Right renal cortex interstitium (tissue), 3 donors: ENCODE data around the gene FKBP1C. TPM values are rescaled to one million over a fixed set of nuclear protein-coding genes. Genes with fewer than 3 reads are reported as not detected.

Experiments
- DNase-seq, 3 donors: peaks; one replicate each; pipeline ENCODE4 v3.0.0-alpha.2; 2013; ENCODE audit warnings: low read depth in 3 of 3, low spot score in 2 of 3
- polyA plus RNA-seq, 3 donors: library from polyadenylated mRNA; unstranded; fragments of 120-200 nt; gene quantifications; one replicate each; pipeline ENCODE4 v1.2.1, GENCODE V29; 2013; ENCODE audit not compliant: insufficient read length in 3 of 3

The FKBP1C gene
- polyA plus RNA-seq, 3 donors = 0.46 to 6.9 (median 0.91) TPM

DNA sequence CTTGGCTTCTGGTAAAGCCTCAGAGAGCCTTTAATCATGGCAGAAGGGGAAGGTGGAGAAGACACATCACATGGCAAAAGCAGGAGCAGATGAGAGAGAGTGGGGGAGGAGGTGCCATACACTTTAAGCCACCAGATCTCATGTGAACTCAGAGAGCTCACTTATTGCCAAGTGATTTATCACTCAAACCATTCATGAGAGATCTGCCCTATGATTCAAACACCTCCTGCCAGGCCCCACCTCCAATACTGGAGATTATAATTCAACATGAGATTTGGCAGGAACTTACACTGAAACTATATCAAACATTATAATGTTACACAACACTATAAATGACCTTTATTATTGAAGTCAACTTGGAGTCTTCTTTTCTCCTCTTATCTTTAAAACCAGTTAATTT is 47.9 kb downstream of the FKBP1C start:
- DNase-seq = no peak

DNA sequence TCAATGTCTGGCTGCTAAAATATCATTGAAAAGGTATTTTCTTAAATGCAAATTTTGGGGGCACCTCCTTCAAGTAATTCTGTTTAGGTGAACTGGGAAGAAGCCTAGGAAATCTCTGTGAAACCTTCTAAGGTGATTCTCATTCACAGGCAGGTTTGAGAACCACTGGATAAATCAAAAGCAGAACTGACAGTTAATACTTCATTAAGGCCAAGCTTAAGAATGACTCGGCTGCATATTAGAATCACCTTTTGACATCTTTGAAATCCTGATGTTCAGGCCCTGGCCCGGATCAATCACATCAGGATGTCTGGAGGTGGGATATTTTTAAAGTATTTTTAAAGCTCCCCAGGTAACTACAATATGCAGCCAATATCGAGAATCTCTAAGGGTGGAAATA is 50.6 kb downstream of the FKBP1C start:
- DNase-seq = no peak

Other genes starting within 250 kb of the FKBP1C start
- under 1 TPM; 0.52 to 0.97 (median 0.71) TPM for gene LGSN, start 108.5 kb downstream of the FKBP1C start, polyA plus RNA-seq